ENCODE data around the gene IGF2. TPM values are rescaled to one million over a fixed set of nuclear protein-coding genes. Genes with fewer than 3 reads are reported as not detected.

IGF2 gene
- polyA plus RNA-seq, 1 donor (not counting 4 experiments of a cell fraction or from before 2014, with no cell fraction given): not detected

- no peaks in the 10 kb centered on the region for H3K36me3 ChIP-seq (ENCODE audit: control insufficient read depth in 2 of 2, extremely low read depth in 1 of 2, insufficient read depth in 2 of 2, low read length in 2 of 2)
- no peaks in the 10 kb centered on the region for H3K9me3 ChIP-seq (ENCODE audit: control insufficient read depth, low read depth, low read length)
- H3K4me3 ChIP-seq (ENCODE audit: control insufficient read depth in 2 of 3, extremely low read depth in 1 of 3, insufficient read depth in 2 of 3, low read depth in 1 of 3, low read length in 3 of 3): no peak overlapping the region
- H3K4me1 ChIP-seq (ENCODE audit: control insufficient read depth, extremely low read depth, insufficient read depth, low read length): no peaks in the 10 kb centered on the region
- FAIRE-seq (no peak), DNase-seq (ENCODE audit: low read depth, low spot score) (no peak)
- H3K27me3 ChIP-seq (ENCODE audit: control insufficient read depth, extremely low read depth, insufficient read depth, low read length): no peaks in the 10 kb centered on the region
- no peak overlapping the region for H2AFZ ChIP-seq (ENCODE audit: control insufficient read depth, low read length)
- H3K27ac ChIP-seq (ENCODE audit: control insufficient read depth, insufficient read depth, low read length): no peak overlapping the region
- H3K9ac ChIP-seq (ENCODE audit: control insufficient read depth, extremely low read depth, insufficient read depth, low read length): no peak overlapping the region
- H3K9me1 ChIP-seq (ENCODE audit: control insufficient read depth, extremely low read depth, insufficient read depth, low read length): no peaks in the 10 kb centered on the region
- TF ChIP-seq CTCF (optimal IDR thresholded peaks at IDR 0.05 in 1 of 3, IDR thresholded peaks at IDR 0.05 in 1 of 3, conservative IDR thresholded peaks at IDR 0.05 in 1 of 3; ENCODE audit: extremely low read depth in 1 of 3, insufficient read depth in 2 of 3, low read length in 3 of 3) (no peak), EZH2 (IDR thresholded peaks at IDR 0.05; ENCODE audit: low read length) (no peak)
- dilution Hi-C loops (cut with MboI; ENCODE audit: extremely low pct_ligation_motif_present, low sequenced_read_pairs): no loop called here
- H4K20me1 ChIP-seq (ENCODE audit: control insufficient read depth, extremely low read depth, insufficient read depth, low read length): no peaks in the 10 kb centered on the region
- H3K4me2 ChIP-seq (ENCODE audit: control insufficient read depth, extremely low read depth, insufficient read depth, low read depth, low read length): no peak overlapping the region
- H3K79me2 ChIP-seq (ENCODE audit: control insufficient read depth, insufficient read depth, low read length): no peaks in the 10 kb centered on the region
These were observed 20.6 kb upstream of the IGF2 start for GRCh38 chr11:2159536-2160413.

- dilution Hi-C loops (cut with MboI; ENCODE audit: extremely low pct_ligation_motif_present, low sequenced_read_pairs): no loop called here
- Histone ChIP-seq H3K36me3 (ENCODE audit: control insufficient read depth in 2 of 2, extremely low read depth in 1 of 2, insufficient read depth in 2 of 2, low read length in 2 of 2) (no peaks in the 10 kb centered on the region), H3K27me3 (ENCODE audit: control insufficient read depth, extremely low read depth, insufficient read depth, low read length) (no peaks in the 10 kb centered on the region), H3K4me3 (ENCODE audit: control insufficient read depth in 2 of 3, extremely low read depth in 1 of 3, insufficient read depth in 2 of 3, low read depth in 1 of 3, low read length in 3 of 3) (no peak overlapping the region), H3K4me2 (ENCODE audit: control insufficient read depth, extremely low read depth, insufficient read depth, low read depth, low read length) (no peak overlapping the region), H3K4me1 (ENCODE audit: control insufficient read depth, extremely low read depth, insufficient read depth, low read length) (no peaks in the 10 kb centered on the region), H3K9me3 (ENCODE audit: control insufficient read depth, low read depth, low read length) (no peaks in the 10 kb centered on the region), H3K9ac (ENCODE audit: control insufficient read depth, extremely low read depth, insufficient read depth, low read length) (no peak overlapping the region), H3K79me2 (ENCODE audit: control insufficient read depth, insufficient read depth, low read length) (no peaks in the 10 kb centered on the region), H3K9me1 (ENCODE audit: control insufficient read depth, extremely low read depth, insufficient read depth, low read length) (no peaks in the 10 kb centered on the region), H4K20me1 (ENCODE audit: control insufficient read depth, extremely low read depth, insufficient read depth, low read length) (no peaks in the 10 kb centered on the region), H2AFZ (ENCODE audit: control insufficient read depth, low read length) (no peak overlapping the region), H3K27ac (ENCODE audit: control insufficient read depth, insufficient read depth, low read length) (no peak overlapping the region)
- no peak for DNase-seq (ENCODE audit: low read depth, low spot score)
- no peak for TF ChIP-seq EZH2 (IDR thresholded peaks at IDR 0.05; ENCODE audit: low read length)
- TF ChIP-seq CTCF (optimal IDR thresholded peaks at IDR 0.05 in 1 of 3, IDR thresholded peaks at IDR 0.05 in 1 of 3, conservative IDR thresholded peaks at IDR 0.05 in 1 of 3; ENCODE audit: extremely low read depth in 1 of 3, insufficient read depth in 2 of 3, low read length in 3 of 3): no peak
- FAIRE-seq: no peak
These were observed 19.8 kb upstream of the IGF2 start for GRCh38 chr11:2158966-2159365.
